OCI-LY3 (cell line): Measurements from ENCODE around the gene CREB5.

ENCODE experiments used
- CTCF ChIP-seq: fragments of 200-600, 300-600 bp; sonication (generic); IDR thresholded peaks from 2 replicates; pipeline ENCODE4 v1.5.1; 2014; ENCODE audit warnings: antibody characterized with exemption, low read length, low read depth
- EZH2phosphoT487 ChIP-seq: fragments of 200-600 bp; shearing (Covaris generic); IDR thresholded peaks from 2 replicates; pipeline ENCODE4 v1.6.1; 2018; ENCODE audit warnings: antibody characterized with exemption, mixed run types, low read depth

GRCh38 chr7:28378574-28379149 is 33.7 kb upstream of the CREB5 start:
- TF ChIP-seq CTCF (no peak), EZH2phosphoT487 (no peak)
